PFSK-1 (cell line): ENCODE measurements around the gene VEPH1.

Source experiments
- FOXP2 ChIP-seq: optimal IDR thresholded peaks from 2 replicates; pipeline ENCODE3; 2011; ENCODE audit warnings: borderline replicate concordance, control low read depth, inconsistent platforms; ENCODE audit not compliant: insufficient read depth; ENCODE audit errors: extremely low read length, extremely low read depth
- POLR2AphosphoS5 ChIP-seq: IDR thresholded peaks from 2 replicates; pipeline ENCODE4 v1.6.1; 2012; ENCODE audit warnings: low read depth, mild to moderate bottlenecking, control low read depth, low read length, moderate library complexity
- REST ChIP-seq, 2 experiments: IDR thresholded peaks; 2 replicates each; pipeline versions ENCODE4 v1.6.1 to v1.8.0; 2011 to 2012; ENCODE audit warnings: low read depth in 2 of 2, low read length in 2 of 2, control low read depth in 1 of 2, inconsistent platforms in 1 of 2, mild to moderate bottlenecking in 1 of 2, moderate library complexity in 1 of 2; ENCODE audit not compliant: insufficient read depth in 1 of 2
- SIN3A ChIP-seq: IDR thresholded peaks from 2 replicates; pipeline ENCODE4 v1.6.1; 2012; ENCODE audit warnings: mild to moderate bottlenecking, low read length, moderate library complexity, borderline replicate concordance; ENCODE audit not compliant: insufficient read depth
- TAF1 ChIP-seq: IDR thresholded peaks from 2 replicates; pipeline ENCODE4 v1.6.1; 2012; ENCODE audit warnings: low read length, control low read depth, borderline replicate concordance; ENCODE audit not compliant: insufficient read depth

The VEPH1 gene

GRCh38 chr3:157520485-157521150 is 17.4 kb upstream of the VEPH1 start:
- TF ChIP-seq POLR2AphosphoS5, result no peak
- TF ChIP-seq REST (IDR thresholded peaks at IDR 0.05; ENCODE audit: insufficient read depth in 1 of 2, low read depth in 2 of 2, low read length in 2 of 2), result no peak
- TF ChIP-seq TAF1, result no peak
- no peak for TF ChIP-seq FOXP2
- no peak for TF ChIP-seq SIN3A

GRCh38 chr3:157518881-157519280 is 15.7 kb upstream of the VEPH1 start:
- TF ChIP-seq FOXP2, result no peak
- TF ChIP-seq POLR2AphosphoS5, result no peak
- TF ChIP-seq SIN3A, result no peak
- TF ChIP-seq REST (IDR thresholded peaks at IDR 0.05; ENCODE audit: insufficient read depth in 1 of 2, low read depth in 2 of 2, low read length in 2 of 2), result no peak
- TF ChIP-seq TAF1, result no peak

- no peak for TF ChIP-seq POLR2AphosphoS5
- no peak for TF ChIP-seq TAF1
- TF ChIP-seq FOXP2, result no peak
- no peak for TF ChIP-seq REST (IDR thresholded peaks at IDR 0.05; ENCODE audit: insufficient read depth in 1 of 2, low read depth in 2 of 2, low read length in 2 of 2)
- no peak for TF ChIP-seq SIN3A
These were observed 13.7 kb upstream of the VEPH1 start for GRCh38 chr3:157516928-157517327.

- TF ChIP-seq REST (IDR thresholded peaks at IDR 0.05; ENCODE audit: insufficient read depth in 1 of 2, low read depth in 2 of 2, low read length in 2 of 2), result no peak
- no peak for TF ChIP-seq SIN3A
- TF ChIP-seq TAF1, result no peak
- TF ChIP-seq POLR2AphosphoS5, result no peak
- TF ChIP-seq FOXP2, result no peak
These were observed 12.2 kb upstream of the VEPH1 start for GRCh38 chr3:157515398-157515797.
